Right lobe of liver (tissue), 6 donors: ENCODE measurements around the gene SEMA7A. TPM values are rescaled to one million over a fixed set of nuclear protein-coding genes. Genes with fewer than 3 reads are reported as not detected.

Experiments
- ATAC-seq, 4 donors: fragments of 200-7000 bp; cut with Tn5 transposase; one replicate each; pipeline ENCODE4 v1.9.1; 2020; ENCODE audit warnings: mild to moderate bottlenecking in 4 of 4, moderate library complexity in 4 of 4
- DNase-seq, 3 donors: peaks; one replicate each; pipeline ENCODE4 v3.0.0-alpha.2; 2020
- H3K27ac ChIP-seq, 3 donors: fragments of 200-600 bp; one replicate each; pipeline ENCODE4 v1.8.0; 2022
- H3K27me3 ChIP-seq, 2 donors: fragments of 200-600 bp; one replicate each; pipeline ENCODE4 v1.8.0; 2022
- H3K36me3 ChIP-seq, 4 donors: fragments of 200-600 bp; sonication (generic) in 1 of 4; one replicate each; pipeline versions ENCODE4 v1.5.1 to v1.8.0; 2017 to 2022; ENCODE audit warnings: control low read depth in 1 of 4
- H3K4me1 ChIP-seq, 4 donors: fragments of 200-600 bp; sonication (generic) in 1 of 4; one replicate each; pipeline versions ENCODE4 v1.5.1 to v1.8.0; 2017 to 2022; ENCODE audit warnings: control low read depth in 1 of 4
- H3K4me3 ChIP-seq, 3 donors: fragments of 200-600 bp; one replicate each; pipeline ENCODE4 v1.8.0; 2022
- H3K9me3 ChIP-seq, 4 donors: fragments of 200-600 bp; sonication (generic) in 1 of 4; one replicate each; pipeline versions ENCODE4 v1.5.1 to v1.8.0; 2017 to 2022; ENCODE audit warnings: control low read depth in 1 of 4
- CTCF ChIP-seq, 4 donors: fragments of 200-600 bp in 3 of 4; fragments of 450-650 bp in 1 of 4; IDR thresholded peaks; one replicate each; pipeline versions ENCODE4 v1.5.1 to v1.8.0; 2016 to 2022; ENCODE audit warnings: antibody characterized with exemption in 4 of 4, mild to moderate bottlenecking in 2 of 4
- POLR2A ChIP-seq: fragments of 450-650 bp; IDR thresholded peaks from one replicate; pipeline ENCODE4 v1.6.1; 2017; ENCODE audit warnings: antibody characterized with exemption, mild to moderate bottlenecking
- WGBS: methylation state at CpG from one replicate; pipeline ENCODE4 v1.1.6; 2018; ENCODE audit warnings: low coverage, low lambda C conversion rate; ENCODE audit not compliant: insufficient coverage; ENCODE audit errors: missing lambda C conversion rate; 5-methylcytosine and 5-hydroxymethylcytosine counted together
- intact Hi-C, 2 donors: fragments of 100-400 bp; cut with DNase I; formaldehyde crosslinking; loops; one replicate each; pipeline versions ENCODE4 v1.11.2 to v1.14.1; 2022
- total RNA-seq, 6 experiments: library from RNA; depleted of rRNA in 2 of 6; stranded (reverse); fragments of >200 nt in 2 of 6; fragmentation: NEBNext Ultra II Directional in 3 of 6; extraction: Animal tissue kit (Norgen Biotek cat#: 25700) in 3 of 6; gene quantifications; one replicate each; pipeline versions ENCODE4 v1.1.0 to v1.2.4, GENCODE V29; 2016 to 2023
- donor health status: DM: no; HTN: yes; CAD: no.
- donor health status: DM: no; HTN: no; CAD: no.
- donor health status: DM: no; HTN: no; CAD: no.
- donor health status: DM: no; HTN: yes; CAD: no.
- donor health status: DM: no; HTN: yes; CAD: no.

SEMA7A gene
- total RNA-seq, 6 experiments from 2014 or later, result 0.42 to 2.4 (median 1.1) TPM

GRCh38 chr15:74417670-74418069 is 16.1 kb downstream of the SEMA7A start:
- TF ChIP-seq CTCF (IDR thresholded peaks at IDR 0.05) (no peak), POLR2A (no peak)
- H3K4me3 ChIP-seq, result no peak overlapping the region
- H3K27ac ChIP-seq, result no peak overlapping the region
- no CpG with 5 or more reads among the region's 9 CpGs for WGBS
- DNase-seq (no peak), ATAC-seq (no peak)
- H3K9me3 ChIP-seq, result no peaks in the 10 kb centered on the region
- no peaks in the 10 kb centered on the region for H3K4me1 ChIP-seq
- H3K27me3 ChIP-seq, result no peaks in the 10 kb centered on the region
- no peaks in the 10 kb centered on the region for H3K36me3 ChIP-seq
- intact Hi-C loops, result no loop called here

GRCh38 chr15:74417225-74417624 is 16.5 kb downstream of the SEMA7A start:
- TF ChIP-seq POLR2A, result no peak
- no peak for TF ChIP-seq CTCF (IDR thresholded peaks at IDR 0.05)
- H3K27ac ChIP-seq, result no peak overlapping the region
- no peak for ATAC-seq

GRCh38 chr15:74415966-74416916 is 17.5 kb downstream of the SEMA7A start:
- Histone ChIP-seq H3K27ac (no peak overlapping the region), H3K9me3 (no peaks in the 10 kb centered on the region), H3K36me3 (no peaks in the 10 kb centered on the region), H3K27me3 (no peaks in the 10 kb centered on the region), H3K4me1 (no peaks in the 10 kb centered on the region), H3K4me3 (no peak overlapping the region)
- 85% methylated on average over 8 of the region's 19 CpGs for WGBS
- TF ChIP-seq CTCF (IDR thresholded peaks at IDR 0.05) (no peak), POLR2A (no peak)
- no peak for DNase-seq
- intact Hi-C loops, result no loop called here
- ATAC-seq, result no peak

More at GRCh38 chr15:74417225-74417624, 16.5 kb downstream of the SEMA7A start:
- no peaks in the 10 kb centered on the region for H3K9me3 ChIP-seq
- WGBS, result no CpG with 5 or more reads among the region's 13 CpGs
- H3K4me3 ChIP-seq, result no peak overlapping the region
- no peak for DNase-seq
- H3K36me3 ChIP-seq, result no peaks in the 10 kb centered on the region
- intact Hi-C loops, result no loop called here
- no peaks in the 10 kb centered on the region for H3K4me1 ChIP-seq
- no peaks in the 10 kb centered on the region for H3K27me3 ChIP-seq

GRCh38 chr15:74414603-74415338 is 19.0 kb downstream of the SEMA7A start:
- 83% methylated on average over 2 of the region's 12 CpGs for WGBS
- intact Hi-C loops, result no loop called here
- no peaks in the 10 kb centered on the region for H3K4me1 ChIP-seq
- DNase-seq (no peak), ATAC-seq (no peak)
- H3K9me3 ChIP-seq, result no peaks in the 10 kb centered on the region
- H3K36me3 ChIP-seq, result no peaks in the 10 kb centered on the region
- no peak overlapping the region for H3K4me3 ChIP-seq
- H3K27ac ChIP-seq, result no peak overlapping the region
- TF ChIP-seq POLR2A, result no peak
- TF ChIP-seq CTCF (IDR thresholded peaks at IDR 0.05), result no peak
- H3K27me3 ChIP-seq, result no peaks in the 10 kb centered on the region
